HG02678 (cell line): Measurements from ENCODE around the gene RGS17.
"Not testable (repeated sequence)": the region's sequence is repeated elsewhere in the genome, so short reads cannot be mapped to it uniquely, and the experiment has no call there.

ENCODE experiments used
- ATAC-seq: cut with Tn5 transposase; IDR thresholded peaks from one replicate; pipeline ENCODE4 v1.9.1; 2021; ENCODE audit warnings: mild to moderate bottlenecking, moderate library complexity; ENCODE audit not compliant: unreplicated experiment

RGS17 gene

GRCh38 chr6:153131037-153131981, at the start of gene RGS17:
RGS17 (minus strand) TSS chr6:153131282; CDS start chr6:153044018, 87,264 bp downstream.
- ATAC-seq: peak; percentile 61

GRCh38 chr6:153172815-153173214, 41.7 kb upstream of the RGS17 start:
- ATAC-seq: no peak

GRCh38 chr6:153170511-153170910, 39.4 kb upstream of the RGS17 start:
- ATAC-seq: no peak

DNA sequence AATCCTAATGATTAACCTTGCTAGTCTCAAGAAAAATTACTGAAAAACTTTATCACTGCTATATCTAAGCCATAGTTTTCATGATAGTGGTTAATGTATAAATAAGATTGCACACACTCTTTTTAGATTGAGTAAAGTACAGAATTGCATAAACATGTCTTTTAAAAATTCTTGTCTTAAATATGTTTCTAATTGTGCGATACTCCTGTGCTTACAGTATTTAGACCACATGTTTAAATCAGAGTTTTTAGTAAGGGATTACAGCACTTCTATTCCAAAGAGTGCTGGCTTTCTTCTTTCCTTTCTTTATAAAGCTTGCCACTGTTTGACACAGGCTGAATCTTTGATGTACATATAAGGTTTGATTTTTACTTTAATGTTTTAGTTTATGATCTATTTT, 36.8 kb upstream of the RGS17 start:
- ATAC-seq: no peak

- no peak for ATAC-seq
These were observed 36.2 kb upstream of the RGS17 start for GRCh38 chr6:153167061-153167891.

DNA sequence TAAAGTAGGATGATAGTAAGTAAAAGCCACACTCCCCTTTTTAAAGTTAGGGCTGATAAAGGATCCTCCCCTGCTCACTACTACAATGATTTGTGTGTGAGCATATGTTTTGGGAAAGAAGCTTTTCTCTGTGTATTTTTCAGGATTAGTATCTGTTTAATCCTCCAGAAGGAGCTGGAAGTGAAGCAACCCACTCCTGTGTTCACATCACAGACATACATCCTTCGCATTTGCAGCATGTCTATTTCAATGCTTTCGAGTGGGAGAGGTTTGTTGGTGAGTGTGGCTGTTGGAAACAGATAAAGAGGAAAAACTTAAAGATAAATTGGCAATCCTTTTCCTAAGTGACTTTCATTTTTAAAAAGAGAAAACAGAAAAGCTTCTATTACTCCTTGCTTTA, 31.6 kb upstream of the RGS17 start:
- no peak for ATAC-seq

DNA sequence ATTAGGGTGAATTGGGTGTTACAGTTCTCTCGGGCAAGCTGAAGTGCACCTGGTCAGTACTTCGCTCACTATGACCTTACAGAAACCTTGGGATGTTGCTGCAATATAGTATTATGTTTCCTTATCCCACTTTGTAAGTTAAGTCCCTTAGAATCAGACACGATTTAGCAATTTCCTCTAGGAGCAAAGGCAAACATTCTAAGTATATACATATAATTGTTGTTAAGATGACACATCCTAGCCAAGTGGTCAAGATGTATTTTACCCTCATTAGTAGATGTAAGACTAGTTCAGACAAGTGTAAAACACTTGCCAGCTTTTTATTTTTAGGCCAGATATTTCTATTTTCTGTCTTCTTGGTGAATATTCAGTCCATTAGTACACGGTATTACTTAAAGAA, 31.1 kb upstream of the RGS17 start:
- ATAC-seq: no peak

DNA sequence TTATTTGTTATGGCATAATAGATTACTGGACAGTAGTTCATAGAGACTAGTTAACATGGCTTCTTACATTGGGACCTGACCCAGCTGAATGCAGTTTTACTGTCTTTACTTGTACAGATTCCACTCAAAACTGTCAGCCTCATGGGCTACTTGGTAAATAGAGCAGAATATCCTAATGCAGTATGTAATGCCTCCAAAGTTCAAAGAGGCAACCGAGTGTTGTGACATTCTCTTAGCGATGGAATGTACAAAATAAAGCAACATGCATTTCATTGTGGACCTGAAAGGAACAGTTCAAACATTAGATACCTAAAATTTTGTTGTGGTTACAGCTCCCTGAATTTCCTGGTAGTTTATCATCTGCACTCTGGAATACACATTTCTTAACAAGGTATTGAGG, 29.1 kb upstream of the RGS17 start:
- no peak for ATAC-seq

DNA sequence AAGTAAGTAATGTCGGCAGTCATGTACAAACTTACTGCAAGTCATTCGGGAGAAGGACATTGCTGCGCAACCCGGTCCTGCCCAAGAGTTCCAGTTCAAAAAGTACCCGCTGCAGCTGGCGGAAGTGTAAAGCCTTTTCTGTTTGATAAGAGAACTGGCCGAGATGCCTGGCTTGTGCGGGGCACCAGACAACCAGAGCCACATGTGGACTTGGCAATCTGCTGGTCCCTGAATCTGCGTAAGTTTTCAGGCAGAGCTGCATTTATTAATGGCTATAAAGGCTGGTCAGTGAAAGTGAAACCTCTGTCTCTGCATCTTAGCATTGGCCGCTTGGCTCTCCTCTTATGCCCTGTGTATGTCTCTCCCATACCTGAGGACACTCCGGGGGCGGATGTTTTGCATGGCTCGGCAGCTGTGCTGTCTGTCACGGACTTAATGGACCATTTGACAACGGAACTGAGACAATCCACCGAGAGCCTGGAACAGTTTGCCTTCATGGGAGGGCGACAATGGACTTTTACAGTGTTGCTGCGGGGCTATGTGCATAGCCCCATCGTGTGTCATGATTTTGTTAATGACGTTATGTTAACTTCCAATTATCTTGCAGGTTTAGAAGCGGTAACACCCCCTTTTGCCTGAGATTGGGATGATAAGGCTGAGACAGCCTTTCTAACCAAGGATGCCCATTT, 19.8 kb upstream of the RGS17 start:
- no peak for ATAC-seq

DNA sequence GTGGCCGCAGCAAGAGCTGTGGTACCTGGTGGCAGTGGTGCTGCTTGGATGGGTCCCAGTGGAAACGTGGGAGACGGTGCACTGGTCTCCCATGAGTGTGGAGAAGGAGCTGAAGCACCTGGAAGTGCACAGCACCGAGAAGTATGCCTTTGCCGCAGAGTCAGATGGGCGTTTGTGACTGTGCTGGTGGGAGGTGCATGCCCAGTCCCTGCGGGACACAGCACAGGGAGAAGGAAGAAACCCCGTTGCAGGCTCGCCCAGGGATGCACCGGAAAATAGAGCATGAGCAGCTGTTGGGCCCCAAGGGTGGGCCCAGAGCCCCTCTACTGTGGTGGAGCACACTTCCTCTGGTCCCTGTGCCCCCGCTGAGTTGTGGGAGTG, 19.3 kb upstream of the RGS17 start:
- no peak for ATAC-seq

GRCh38 chr6:153149891-153150290, 18.8 kb upstream of the RGS17 start:
- no peak for ATAC-seq

GRCh38 chr6:153146413-153146812, 15.3 kb upstream of the RGS17 start:
- no peak for ATAC-seq

GRCh38 chr6:153145591-153145990, 14.5 kb upstream of the RGS17 start:
- no peak for ATAC-seq

GRCh38 chr6:153143200-153143599, 12.1 kb upstream of the RGS17 start:
- no peak for ATAC-seq

GRCh38 chr6:153140299-153140698, 9.2 kb upstream of the RGS17 start:
- no peak for ATAC-seq

DNA sequence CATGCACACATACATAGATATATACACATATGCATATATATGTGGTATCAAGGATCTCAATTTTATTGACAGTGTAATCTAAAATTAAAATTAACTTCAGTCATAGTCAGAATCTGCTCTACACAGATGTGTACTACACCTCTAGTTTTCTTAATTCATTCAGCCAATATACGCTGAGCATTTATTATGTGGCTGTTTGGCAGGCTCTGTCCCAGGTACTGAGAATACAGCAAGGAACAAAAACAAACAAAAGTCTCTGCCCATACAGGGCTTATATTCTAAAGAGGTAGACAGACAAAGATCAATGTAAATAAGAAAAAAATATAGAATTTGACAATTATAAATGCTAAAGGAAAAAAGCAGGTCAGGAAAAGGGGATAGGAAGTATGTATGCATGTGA, 7.8 kb upstream of the RGS17 start:
- ATAC-seq: no peak

DNA sequence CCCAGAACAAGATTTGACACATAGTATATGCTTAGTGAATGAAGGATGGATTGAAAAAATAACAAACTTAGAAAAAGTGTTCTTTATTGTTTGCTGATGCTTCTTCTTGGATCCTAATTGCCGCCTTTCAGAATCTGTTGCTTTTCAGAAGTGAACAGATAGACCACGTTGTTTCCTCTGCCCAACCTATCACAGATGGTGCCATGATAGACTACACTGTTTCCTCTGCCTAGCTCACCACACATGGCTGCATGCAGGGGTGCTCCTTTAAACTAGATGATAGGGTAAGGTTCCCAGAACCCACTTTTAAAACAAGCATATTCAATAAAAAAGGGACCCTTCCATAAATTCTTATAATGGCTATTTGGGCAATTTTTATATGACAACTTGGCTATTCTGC, 4.6 kb upstream of the RGS17 start:
- no peak for ATAC-seq

- not testable (repeated sequence) for ATAC-seq
These were observed 2.6 kb upstream of the RGS17 start for GRCh38 chr6:153133667-153134066.

DNA sequence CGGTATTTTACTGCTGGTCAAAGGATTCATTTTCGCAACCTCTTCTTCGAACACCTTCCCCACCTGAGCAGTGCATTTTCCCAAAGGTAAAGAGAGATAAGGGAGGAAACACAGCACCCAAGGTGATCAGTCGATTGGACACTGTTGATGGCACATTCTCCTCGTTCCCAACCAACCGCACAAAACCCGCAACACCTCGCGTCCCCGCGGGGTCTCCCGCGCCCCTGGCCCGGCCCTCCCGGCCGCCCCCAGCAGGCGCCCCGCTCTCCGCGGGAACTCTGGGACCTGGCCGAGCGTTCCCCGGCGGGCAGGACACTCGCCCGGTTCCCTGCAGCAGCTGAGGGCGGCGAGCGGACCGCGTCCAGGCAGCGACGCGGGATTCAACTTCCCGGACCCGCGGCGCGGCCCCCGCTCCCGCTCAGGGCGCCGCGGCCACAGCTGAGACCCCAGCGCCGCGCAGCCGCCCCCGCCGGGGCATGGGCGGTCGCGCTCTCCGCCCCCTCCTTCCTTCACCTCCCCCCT, 506 bp downstream of the RGS17 start:
- ATAC-seq: peak; percentile 16

DNA sequence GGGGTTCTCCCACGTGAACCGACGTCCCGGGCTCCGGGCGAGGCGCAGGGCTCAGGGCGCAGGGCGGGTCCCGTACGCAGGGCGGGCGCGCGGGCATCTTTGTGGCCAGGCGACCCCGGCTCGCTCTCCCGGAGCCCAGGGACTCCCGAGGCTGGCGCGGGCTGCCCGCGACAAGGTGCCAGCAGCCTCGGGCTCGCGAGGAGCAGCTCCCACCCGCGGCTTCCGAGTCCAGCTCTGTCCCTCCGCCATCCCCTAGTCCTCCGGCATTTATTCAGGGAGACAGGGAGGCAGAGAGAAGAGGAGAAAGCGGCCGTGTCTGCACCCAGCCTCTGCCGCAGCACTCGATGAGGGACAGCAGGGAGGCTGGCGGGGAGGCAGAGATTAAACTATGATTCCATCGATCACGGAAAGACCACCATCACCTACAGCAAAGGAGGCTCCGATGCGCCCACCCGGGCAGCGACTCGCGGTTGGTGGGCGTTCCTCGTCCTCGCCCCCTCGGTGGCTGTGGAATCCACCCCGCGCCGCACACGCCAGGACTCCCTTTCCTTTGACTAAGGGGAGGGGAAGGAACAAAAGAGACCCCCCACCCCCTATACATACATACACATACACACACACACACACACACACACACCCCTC, 1.1 kb downstream of the RGS17 start:
- ATAC-seq: no peak

- no peak for ATAC-seq
These were observed 4.9 kb downstream of the RGS17 start for GRCh38 chr6:153126218-153126617.
